ENCODE measurements around the gene LHPP.
"Not testable (repeated sequence)": the region's sequence is repeated elsewhere in the genome, so short reads cannot be mapped to it uniquely, and the experiment has no call there.

Gene LHPP

GRCh38 chr10:124430077-124430476 is 31.5 kb upstream of the LHPP start:
- no peak for TF ChIP-seq CTCF (IDR thresholded peaks at IDR 0.05; ENCODE audit: poor library complexity, severe bottlenecking)
- DNase-seq (ENCODE audit: low spot score): no peak
- no peaks in the 10 kb centered on the region for H3K27me3 ChIP-seq (ENCODE audit: insufficient read depth, poor library complexity, severe bottlenecking)
- no peaks in the 10 kb centered on the region for H3K9me3 ChIP-seq (ENCODE audit: severe bottlenecking)
- no peak overlapping the region for H3K27ac ChIP-seq (ENCODE audit: poor library complexity, severe bottlenecking)
- no peak overlapping the region for H3K4me3 ChIP-seq (ENCODE audit: severe bottlenecking)
- no peaks in the 10 kb centered on the region for H3K36me3 ChIP-seq (ENCODE audit: low read depth)
- ATAC-seq (ENCODE audit: low read depth): no peak
- peaks cover 4% of the 10 kb centered on the region for H3K4me1 ChIP-seq (ENCODE audit: insufficient read depth, poor library complexity, severe bottlenecking)

- Histone ChIP-seq H3K4me1 (ENCODE audit: insufficient read depth, poor library complexity, severe bottlenecking) (peaks cover 21% of the 10 kb centered on the region), H3K4me3 (ENCODE audit: severe bottlenecking) (no peak overlapping the region), H3K27me3 (ENCODE audit: insufficient read depth, poor library complexity, severe bottlenecking) (no peaks in the 10 kb centered on the region), H3K36me3 (ENCODE audit: low read depth) (no peaks in the 10 kb centered on the region), H3K9me3 (ENCODE audit: severe bottlenecking) (no peaks in the 10 kb centered on the region), H3K27ac (ENCODE audit: poor library complexity, severe bottlenecking) (no peak overlapping the region)
- ATAC-seq (ENCODE audit: low read depth): no peak
- no peak for DNase-seq (ENCODE audit: low spot score)
- TF ChIP-seq CTCF (IDR thresholded peaks at IDR 0.05; ENCODE audit: poor library complexity, severe bottlenecking): no peak
Measured at GRCh38 chr10:124433461-124433860, 28.2 kb upstream of the LHPP start.

GRCh38 chr10:124435683-124436082 is 25.9 kb upstream of the LHPP start:
- not testable (repeated sequence) for DNase-seq (ENCODE audit: low spot score); ATAC-seq (ENCODE audit: low read depth); H3K27me3 ChIP-seq (ENCODE audit: insufficient read depth, poor library complexity, severe bottlenecking); H3K9me3 ChIP-seq (ENCODE audit: severe bottlenecking); H3K4me3 ChIP-seq (ENCODE audit: severe bottlenecking); H3K36me3 ChIP-seq (ENCODE audit: low read depth)
- Histone ChIP-seq H3K4me1 (ENCODE audit: insufficient read depth, poor library complexity, severe bottlenecking) (peaks cover 28% of the 10 kb centered on the region), H3K27ac (ENCODE audit: poor library complexity, severe bottlenecking) (peak overlapping the region; percentile 87)

GRCh38 chr10:124436191-124436638 is 25.4 kb upstream of the LHPP start:
- H3K27me3 ChIP-seq (ENCODE audit: insufficient read depth, poor library complexity, severe bottlenecking): no peaks in the 10 kb centered on the region
- no peaks in the 10 kb centered on the region for H3K9me3 ChIP-seq (ENCODE audit: severe bottlenecking)
- H3K36me3 ChIP-seq (ENCODE audit: low read depth): no peaks in the 10 kb centered on the region
- peak; percentile 82 for DNase-seq (ENCODE audit: low spot score)
- no peak overlapping the region for H3K4me3 ChIP-seq (ENCODE audit: severe bottlenecking)
- ATAC-seq (ENCODE audit: low read depth): peak; percentile 85
- H3K4me1 ChIP-seq (ENCODE audit: insufficient read depth, poor library complexity, severe bottlenecking): peaks cover 28% of the 10 kb centered on the region
- peak overlapping the region; percentile 87 for H3K27ac ChIP-seq (ENCODE audit: poor library complexity, severe bottlenecking)
- TF ChIP-seq CTCF (IDR thresholded peaks at IDR 0.05; ENCODE audit: poor library complexity, severe bottlenecking): no peak

GRCh38 chr10:124441694-124442093 is 19.9 kb upstream of the LHPP start:
- H3K4me3 ChIP-seq (ENCODE audit: severe bottlenecking); ATAC-seq (ENCODE audit: low read depth); H3K27me3 ChIP-seq (ENCODE audit: insufficient read depth, poor library complexity, severe bottlenecking); H3K4me1 ChIP-seq (ENCODE audit: insufficient read depth, poor library complexity, severe bottlenecking); DNase-seq (ENCODE audit: low spot score); H3K36me3 ChIP-seq (ENCODE audit: low read depth); H3K27ac ChIP-seq (ENCODE audit: poor library complexity, severe bottlenecking); H3K9me3 ChIP-seq (ENCODE audit: severe bottlenecking): not testable (repeated sequence)

GRCh38 chr10:124446830-124447750 is 14.5 kb upstream of the LHPP start:
- H3K4me3 ChIP-seq (ENCODE audit: severe bottlenecking): no peak overlapping the region
- no peaks in the 10 kb centered on the region for H3K9me3 ChIP-seq (ENCODE audit: severe bottlenecking)
- H3K27me3 ChIP-seq (ENCODE audit: insufficient read depth, poor library complexity, severe bottlenecking): peaks cover 41% of the 10 kb centered on the region
- peaks cover 3% of the 10 kb centered on the region for H3K4me1 ChIP-seq (ENCODE audit: insufficient read depth, poor library complexity, severe bottlenecking)
- ATAC-seq (ENCODE audit: low read depth) (no peak), DNase-seq (ENCODE audit: low spot score) (no peak)
- H3K36me3 ChIP-seq (ENCODE audit: low read depth): no peaks in the 10 kb centered on the region
- no peak overlapping the region for H3K27ac ChIP-seq (ENCODE audit: poor library complexity, severe bottlenecking)
- no peak for TF ChIP-seq CTCF (IDR thresholded peaks at IDR 0.05; ENCODE audit: poor library complexity, severe bottlenecking)
